Measurements from ENCODE around the gene TMEM44. TPM values are rescaled to one million over a fixed set of nuclear protein-coding genes. Genes with fewer than 3 reads are reported as not detected.

TMEM44 gene, protein sequence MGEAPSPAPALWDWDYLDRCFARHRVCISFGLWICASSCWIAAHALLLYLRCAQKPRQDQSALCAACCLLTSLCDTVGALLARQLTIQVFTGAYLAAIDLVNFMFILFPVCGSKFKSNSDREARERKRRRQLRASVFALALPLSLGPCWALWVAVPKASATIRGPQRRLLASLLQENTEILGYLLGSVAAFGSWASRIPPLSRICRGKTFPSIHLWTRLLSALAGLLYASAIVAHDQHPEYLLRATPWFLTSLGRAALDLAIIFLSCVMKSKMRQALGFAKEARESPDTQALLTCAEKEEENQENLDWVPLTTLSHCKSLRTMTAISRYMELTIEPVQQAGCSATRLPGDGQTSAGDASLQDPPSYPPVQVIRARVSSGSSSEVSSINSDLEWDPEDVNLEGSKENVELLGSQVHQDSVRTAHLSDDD
- 57.1 and 107 TPM in 2 replicates for total RNA-seq (2011; cell fraction: chromatin; rRNA removed; ENCODE audit: low replicate concordance)
- total RNA-seq (2011; cell fraction: nucleolus; rRNA removed): 59.7 and 67.4 TPM in 2 replicates
- total RNA-seq (2011; cell fraction: nucleoplasm; rRNA removed): 57.2 and 61.1 TPM in 2 replicates
- total RNA-seq (2014; rRNA removed): 13.1 and 13.8 TPM in 2 replicates
- total RNA-seq (2014; rRNA removed; fragmentation: Illumina TruSeq; extraction: Trizol): 6.0 and 7.2 TPM in 2 replicates
- 7.5 TPM in 2 replicates for total RNA-seq (2015; rRNA removed; fragmentation: Illumina TruSeq; extraction: Trizol)
- 16.9 and 18.1 TPM in 2 replicates for total RNA-seq (2021)
- 13.5 and 14.5 TPM in 2 replicates for polyA plus RNA-seq (2011; rRNA removed)
- 11.8 and 16.3 TPM in 2 replicates for polyA plus RNA-seq (2011; cell fraction: cytosol; rRNA removed)
- 44.6 and 76.9 TPM in 2 replicates for polyA plus RNA-seq (2011; cell fraction: nucleus; rRNA removed)
- 9.8 and 17.5 TPM in 2 replicates for polyA plus RNA-seq (2012)
- 11.3 and 12.4 TPM in 2 replicates for polyA plus RNA-seq (2014; fragmentation: Illumina TruSeq; extraction: Trizol)
- 1 to 10 TPM in 1 of 2 experiments, under 1 TPM in 1; 0.53 to 1.7 TPM for polyA plus RNA-seq (2014; fragmentation: Nextera tagmentation; extraction: Ambion mirVana)
- 15.5 and 16.2 TPM in 2 replicates for polyA plus RNA-seq (2014; rRNA removed)
- 9.1 and 13.7 TPM in 2 replicates for polyA minus RNA-seq (2011; rRNA and poly(A)+ RNA removed)
- polyA minus RNA-seq (2011; cell fraction: cytosol; rRNA and poly(A)+ RNA removed): 7.7 and 7.8 TPM in 2 replicates
- 13.4 and 18.8 TPM in 2 replicates for polyA minus RNA-seq (2011; cell fraction: nucleus; rRNA and poly(A)+ RNA removed)
- Bru-seq, nascent RNA: percentile 62 among the genes with signal in this experiment
- BruChase-seq, experiment 1, labeled RNA remaining after a 2-hour chase: percentile 60 among the genes with signal in this experiment
- percentile 57 among the genes with signal in this experiment for BruChase-seq, experiment 2, labeled RNA remaining after a 6-hour chase
- long read RNA-seq, experiment 1, transcript TMEM44-202 (10 exons, 2,245 nt): major isoform, 42 of 85 reads
- long read RNA-seq, experiment 1, transcript TMEM44-203 (10 exons, 2,197 nt): minor isoform, 5 of 85 reads
- long read RNA-seq, experiment 1, partial matches to known transcripts: 2 of 85 reads
- long read RNA-seq, experiment 1, other reads (novel, unspliced or antisense): 31 of 85 reads
- long read RNA-seq, experiment 2, transcript TMEM44-202 (10 exons, 2,245 nt): major isoform, 5 of 9 reads
- long read RNA-seq, experiment 2, partial matches to known transcripts: 0 of 9 reads
- long read RNA-seq, experiment 2, other reads (novel, unspliced or antisense): 4 of 9 reads
- long read RNA-seq, experiment 3, partial matches to known transcripts: 0 of 2 reads
- long read RNA-seq, experiment 3, other reads (novel, unspliced or antisense): 2 of 2 reads

DNA sequence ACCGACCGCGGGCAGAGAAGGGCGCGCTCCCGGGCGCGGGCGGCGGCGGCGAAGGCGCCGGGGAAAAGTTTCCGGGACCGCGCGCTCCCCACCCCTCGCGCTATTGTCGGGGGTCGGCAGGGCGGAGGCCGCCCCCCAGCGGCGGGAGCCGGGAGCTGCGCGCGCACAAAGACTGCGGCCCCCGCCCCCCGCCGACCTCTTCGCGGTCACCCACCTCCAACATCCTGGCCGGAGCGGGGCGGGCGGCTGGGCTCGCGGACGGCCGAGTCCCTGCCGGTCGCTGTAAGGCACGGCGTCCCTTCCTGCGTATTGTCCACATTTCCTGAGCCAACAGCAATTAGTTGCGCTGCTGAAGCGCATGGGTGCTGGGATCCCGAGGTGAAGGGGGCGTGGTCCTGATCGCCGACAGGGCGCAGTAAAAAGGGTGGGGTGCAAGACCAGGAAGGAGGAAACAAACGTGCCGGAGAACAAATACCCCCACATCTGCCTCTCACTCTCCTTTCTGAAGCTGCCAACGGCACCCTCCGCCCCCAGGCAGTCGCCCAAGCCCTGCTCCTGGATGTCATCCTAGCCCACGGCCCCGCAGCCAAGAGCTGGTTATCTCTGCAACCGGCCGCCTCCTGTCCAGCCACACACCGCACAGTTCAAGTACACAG is at the start of gene TMEM44:
TSS of gene TMEM44 (minus strand) at position 71 of the 656 bp plus-strand sequence. CDS start 204 bp downstream, outside the sequence.
- no TSS peak for BruUV-seq (replicated peaks)
- Histone ChIP-seq H3K79me2 (ENCODE audit: control insufficient read depth, insufficient read depth, low read length) (peaks cover 10% of the 10 kb centered on the region), H3K36me3 (ENCODE audit: control insufficient read depth, insufficient read depth, low read length) (peaks cover 21% of the 10 kb centered on the region; the same call in 1 of the 3 replicates), H3K9me3 (replicated peaks; ENCODE audit: control insufficient read depth, insufficient read depth, low read depth, low read length) (peaks cover 20% of the 10 kb centered on the region), H2AFZ (ENCODE audit: low read depth, low read length) (peak within 1 kb of the TSS; percentile 96), H3K4me3 (peak within 1 kb of the TSS; percentile 86), H3K9me1 (ENCODE audit: control insufficient read depth, insufficient read depth, low read length) (no peaks in the 10 kb centered on the region), H3K9ac (ENCODE audit: insufficient read depth in 1 of 2, low read depth in 2 of 2, low read length in 2 of 2) (peak within 1 kb of the TSS; percentile 75 to 92), H3K4me1 (replicated peaks in 1 of 2; ENCODE audit: control insufficient read depth in 2 of 2, insufficient read depth in 2 of 2, low read length in 2 of 2) (peaks cover 2 to 18% of the 10 kb centered on the region in 2 experiments; a peak in 3 of 5 replicates), H3K27ac (ENCODE audit: extremely low read depth, low read depth, low read length) (peak within 1 kb of the TSS; percentile 84), H4K20me1 (replicated peaks; ENCODE audit: control insufficient read depth, insufficient read depth, low read length) (no peaks in the 10 kb centered on the region), H3K4me2 (ENCODE audit: insufficient read depth, low read length) (peak within 1 kb of the TSS; percentile 92), H3K27me3 (ENCODE audit: control insufficient read depth in 2 of 2, insufficient read depth in 2 of 2, low read length in 2 of 2) (no peaks in the 10 kb centered on the region; a peak in 1 of 5 replicates)
- FAIRE-seq: peak; percentile 74
- ChIA-PET POLR2A (interaction anchor here (0.6 to 1.2 kb wide), 7 partner anchors 9 to 697 kb away, joined by 3 to 6 read pairs (median 3); partner anchors contain the start of gene LSG1), CTCF (ENCODE audit: low intra/inter-chr PET ratio) (no interaction called here)
- DNase-seq (ENCODE audit: extremely low read depth in 1 of 4, low spot score in 3 of 4): peak; percentile 87 to 94 (median 92)
- in situ Hi-C loops (cut with MboI) (no loop called here), intact Hi-C loops (cut with micrococcal nuclease) (loop anchor here (1.0 to 2.0 kb wide), 2 partner anchors 161 to 301 kb away; no protein-coding TSS in a partner anchor)
- peak; percentile 96 for ATAC-seq
- WGBS (ENCODE audit: insufficient coverage, low coverage, missing lambda C conversion rate): 1% methylated on average over 40 of the region's 66 CpGs
- no peak for TF ChIP-seq ZNF431 (CRISPR knock-in tag; IDR thresholded peaks at IDR 0.05)
- TF ChIP-seq ZNF584 (CRISPR knock-in tag; IDR thresholded peaks at IDR 0.05; ENCODE audit: low read depth): no peak
- TF ChIP-seq, protein P1, sequence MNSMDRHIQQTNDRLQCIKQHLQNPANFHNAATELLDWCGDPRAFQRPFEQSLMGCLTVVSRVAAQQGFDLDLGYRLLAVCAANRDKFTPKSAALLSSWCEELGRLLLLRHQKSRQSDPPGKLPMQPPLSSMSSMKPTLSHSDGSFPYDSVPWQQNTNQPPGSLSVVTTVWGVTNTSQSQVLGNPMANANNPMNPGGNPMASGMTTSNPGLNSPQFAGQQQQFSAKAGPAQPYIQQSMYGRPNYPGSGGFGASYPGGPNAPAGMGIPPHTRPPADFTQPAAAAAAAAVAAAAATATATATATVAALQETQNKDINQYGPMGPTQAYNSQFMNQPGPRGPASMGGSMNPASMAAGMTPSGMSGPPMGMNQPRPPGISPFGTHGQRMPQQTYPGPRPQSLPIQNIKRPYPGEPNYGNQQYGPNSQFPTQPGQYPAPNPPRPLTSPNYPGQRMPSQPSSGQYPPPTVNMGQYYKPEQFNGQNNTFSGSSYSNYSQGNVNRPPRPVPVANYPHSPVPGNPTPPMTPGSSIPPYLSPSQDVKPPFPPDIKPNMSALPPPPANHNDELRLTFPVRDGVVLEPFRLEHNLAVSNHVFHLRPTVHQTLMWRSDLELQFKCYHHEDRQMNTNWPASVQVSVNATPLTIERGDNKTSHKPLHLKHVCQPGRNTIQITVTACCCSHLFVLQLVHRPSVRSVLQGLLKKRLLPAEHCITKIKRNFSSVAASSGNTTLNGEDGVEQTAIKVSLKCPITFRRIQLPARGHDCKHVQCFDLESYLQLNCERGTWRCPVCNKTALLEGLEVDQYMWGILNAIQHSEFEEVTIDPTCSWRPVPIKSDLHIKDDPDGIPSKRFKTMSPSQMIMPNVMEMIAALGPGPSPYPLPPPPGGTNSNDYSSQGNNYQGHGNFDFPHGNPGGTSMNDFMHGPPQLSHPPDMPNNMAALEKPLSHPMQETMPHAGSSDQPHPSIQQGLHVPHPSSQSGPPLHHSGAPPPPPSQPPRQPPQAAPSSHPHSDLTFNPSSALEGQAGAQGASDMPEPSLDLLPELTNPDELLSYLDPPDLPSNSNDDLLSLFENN (IDR thresholded peaks at IDR 0.05; ENCODE audit: low read depth in 2 of 2, low read length in 2 of 2): peak in 1 of 2 experiments; percentile 9; a peak in 1 of 4 replicates
- TF ChIP-seq CCNT2 (IDR thresholded peaks at IDR 0.05; ENCODE audit: borderline replicate concordance, extremely low read depth, insufficient read length, low read depth, low read length): peak; percentile 89
- TF ChIP-seq ZNF217 (CRISPR knock-in tag; IDR thresholded peaks at IDR 0.05): no peak
- no peak for TF ChIP-seq ZC3H8 (IDR thresholded peaks at IDR 0.05)
- TF ChIP-seq TCF7 (IDR thresholded peaks at IDR 0.05; ENCODE audit: borderline replicate concordance): peak; percentile 51; the same call in 1 of the 2 replicates
- TF ChIP-seq, protein P2, sequence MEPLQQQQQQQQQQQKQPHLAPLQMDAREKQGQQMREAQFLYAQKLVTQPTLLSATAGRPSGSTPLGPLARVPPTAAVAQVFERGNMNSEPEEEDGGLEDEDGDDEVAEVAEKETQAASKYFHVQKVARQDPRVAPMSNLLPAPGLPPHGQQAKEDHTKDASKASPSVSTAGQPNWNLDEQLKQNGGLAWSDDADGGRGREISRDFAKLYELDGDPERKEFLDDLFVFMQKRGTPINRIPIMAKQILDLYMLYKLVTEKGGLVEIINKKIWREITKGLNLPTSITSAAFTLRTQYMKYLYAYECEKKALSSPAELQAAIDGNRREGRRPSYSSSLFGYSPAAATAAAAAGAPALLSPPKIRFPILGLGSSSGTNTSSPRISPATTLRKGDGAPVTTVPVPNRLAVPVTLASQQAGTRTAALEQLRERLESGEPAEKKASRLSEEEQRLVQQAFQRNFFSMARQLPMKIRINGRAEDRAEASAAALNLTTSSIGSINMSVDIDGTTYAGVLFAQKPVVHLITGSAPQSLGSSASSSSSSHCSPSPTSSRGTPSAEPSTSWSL (CRISPR knock-in tag; IDR thresholded peaks at IDR 0.05; ENCODE audit: borderline replicate concordance): no peak
